HepG2 (cell line): ENCODE measurements around the gene COL8A1. TPM values are rescaled to one million over a fixed set of nuclear protein-coding genes. Genes with fewer than 3 reads are reported as not detected.

Experiments used
- ATAC-seq: fragments of 200-7000 bp; cut with Tn5 transposase; 3 replicates; pipeline ENCODE4 v1.9.1; 2020; ENCODE audit warnings: mild to moderate bottlenecking, moderate library complexity
- BruUV-seq: library from RNA; stranded (reverse); fragments of 400-500 nt; replicated peaks from 2 replicates; lab custom pipeline; 2021; lab: Mats Ljungman, UMichigan
- CTCF ChIA-PET: fragments of 300-600 bp; formaldehyde crosslinking; extraction: SDS; loops from one replicate; lab custom pipeline; 2021; ENCODE audit warnings: low total read pairs, inconsistent platforms, low intra/inter-chr PET ratio; lab: Yijun Ruan, JAX
- POLR2A ChIA-PET: fragments of 350-600 bp; sonication (Branson Sonifier 250); formaldehyde crosslinking; loops from one replicate; lab custom pipeline; 2020; ENCODE audit warnings: antibody characterized with exemption, inconsistent platforms; lab: Yijun Ruan, JAX
- DNase-seq: peaks from one replicate; pipeline ENCODE4 v3.0.0-alpha.2; 2015; ENCODE audit warnings: low spot score
- FAIRE-seq: peaks from 3 replicates; lab custom pipeline; 2011; peaks lifted over from hg19 to GRCh38; lab: Jason Lieb, UNC
- H2AFZ ChIP-seq: one replicate; pipeline ENCODE4 v1.6.1; 2011; ENCODE audit warnings: low read length, inconsistent platforms
- H3K27ac ChIP-seq: fragments of 300-600 bp; 3 replicates; pipeline ENCODE4 v1.8.0; 2011; ENCODE audit warnings: mixed run types, mild to moderate bottlenecking, mixed read lengths, low read length, inconsistent platforms; ENCODE audit not compliant: insufficient read depth; ENCODE audit errors: extremely low read length
- H3K27me3 ChIP-seq, 2 experiments: fragments of 200-600 bp in 1 of 2; 2 replicates in 1 of 2; 3 replicates in 1 of 2; pipeline versions ENCODE4 v1.6.0 to v1.8.0; 2011; ENCODE audit warnings: low read length in 2 of 2, mild to moderate bottlenecking in 2 of 2, moderate library complexity in 2 of 2, inconsistent platforms in 1 of 2; ENCODE audit not compliant: insufficient read depth in 2 of 2, control insufficient read depth in 1 of 2
- H3K36me3 ChIP-seq, 2 experiments: fragments of 200-600 bp in 1 of 2; replicated peaks in 1 of 2; 2 replicates in 1 of 2; 3 replicates in 1 of 2; pipeline versions ENCODE4 v1.5.1 to v1.8.0; 2011; ENCODE audit warnings: low read length in 2 of 2, inconsistent platforms in 1 of 2; ENCODE audit not compliant: insufficient read depth in 2 of 2, control insufficient read depth in 1 of 2
- H3K4me1 ChIP-seq: 2 replicates; pipeline ENCODE4 v1.5.1; 2012; ENCODE audit warnings: low read length, inconsistent platforms; ENCODE audit not compliant: insufficient read depth
- H3K4me2 ChIP-seq: 2 replicates; pipeline ENCODE4 v1.6.0; 2011; ENCODE audit warnings: low read depth, low read length, inconsistent platforms
- H3K4me3 ChIP-seq, 3 experiments: fragments of 200-600 bp in 1 of 3; sonication (generic), shearing (Covaris generic) in 1 of 3; replicated peaks in 1 of 3; 2 replicates each; pipeline ENCODE4 v1.5.1; 2011 to 2016; ENCODE audit warnings: low read length in 3 of 3, inconsistent platforms in 2 of 3, low read depth in 2 of 3, mild to moderate bottlenecking in 2 of 3, control low read depth in 1 of 3, mixed read lengths in 1 of 3; ENCODE audit not compliant: insufficient read depth in 1 of 3
- H3K79me2 ChIP-seq: one replicate; pipeline ENCODE4 v1.6.1; 2011; ENCODE audit warnings: low read length, inconsistent platforms; ENCODE audit not compliant: insufficient read depth
- H3K9ac ChIP-seq: 2 replicates; pipeline ENCODE4 v1.6.0; 2011; ENCODE audit warnings: mild to moderate bottlenecking, low read depth, low read length, inconsistent platforms; ENCODE audit not compliant: insufficient read depth
- H3K9me3 ChIP-seq: 2 replicates; pipeline ENCODE4 v1.5.1; 2012; ENCODE audit warnings: mild to moderate bottlenecking, low read length
- H4K20me1 ChIP-seq: 2 replicates; pipeline ENCODE4 v1.6.0; 2011; ENCODE audit warnings: inconsistent platforms, mild to moderate bottlenecking, low read length, moderate library complexity; ENCODE audit not compliant: insufficient read depth
- ATM ChIP-seq: fragments of 450-650 bp; IDR thresholded peaks from 2 replicates; pipeline ENCODE4 v1.7.1; 2017; ENCODE audit warnings: mild to moderate bottlenecking, borderline replicate concordance
- DMTF1 ChIP-seq: sonication (generic); formaldehyde crosslinking; IDR thresholded peaks from 2 replicates; pipeline ENCODE4 v1.4.0; 2020; ENCODE audit warnings: mild to moderate bottlenecking, missing genetic modification reagents
- HMGA1 ChIP-seq: sonication (generic); formaldehyde crosslinking; conservative IDR thresholded peaks from 2 replicates; pipeline ENCODE4 v1.4.0; 2020; ENCODE audit warnings: missing genetic modification reagents
- PRDM15 ChIP-seq: sonication (generic); formaldehyde crosslinking; IDR thresholded peaks from 2 replicates; pipeline ENCODE4 v1.4.0; 2020; ENCODE audit warnings: missing genetic modification reagents
- RXRA ChIP-seq: sonication (generic); formaldehyde crosslinking; IDR thresholded peaks from 2 replicates; pipeline ENCODE4 v1.5.1; 2020; ENCODE audit warnings: missing genetic modification reagents
- SETDB1 ChIP-seq: sonication (generic); formaldehyde crosslinking; IDR thresholded peaks from 2 replicates; pipeline ENCODE4 v1.5.1; 2020; ENCODE audit warnings: missing genetic modification reagents, mild to moderate bottlenecking, borderline replicate concordance
- ZIK1 ChIP-seq: sonication (generic); formaldehyde crosslinking; IDR thresholded peaks from 2 replicates; pipeline ENCODE4 v1.5.0; 2020; ENCODE audit warnings: mild to moderate bottlenecking, low read depth, missing genetic modification reagents, borderline replicate concordance
- ZNF12 ChIP-seq: sonication (generic); formaldehyde crosslinking; IDR thresholded peaks from 2 replicates; pipeline ENCODE4 v1.5.0; 2020; ENCODE audit warnings: missing genetic modification reagents
- ZNF841 ChIP-seq: sonication (generic); formaldehyde crosslinking; IDR thresholded peaks from 2 replicates; pipeline ENCODE4 v1.8.1; 2023; ENCODE audit warnings: missing genetic modification reagents, borderline replicate concordance
- WGBS: methylation state at CpG from one replicate; pipeline ENCODE4 v1.1.6; 2017; ENCODE audit warnings: low lambda C conversion rate; 5-methylcytosine and 5-hydroxymethylcytosine counted together
- in situ Hi-C: cut with HindIII; loops from 2 replicates; pipeline ENCODE4 v1.10.0; 2017; ENCODE audit warnings: low pct_unique_long_range_greater_than_20kb; ENCODE audit not compliant: extremely low pct_ligation_motif_present
- intact Hi-C: fragments of 100-400 bp; cut with micrococcal nuclease; formaldehyde crosslinking; loops from one replicate; pipeline ENCODE4 v1.10.0; 2022; ENCODE audit not compliant: unreplicated experiment
- polyA plus RNA-seq, 8 experiments: library from polyadenylated mRNA; depleted of rRNA in 3 of 8; stranded (reverse) in 7 of 8; unstranded in 1 of 8; fragments of >200 nt; fragmentation: Illumina TruSeq in 4 of 8; extraction: Trizol in 4 of 8; gene quantifications; 2 replicates each; pipeline versions ENCODE4 v1.2.1 to v1.2.3, GENCODE V29; 2011 to 2016; ENCODE audit warnings: low read depth in 4 of 8, missing spikeins in 1 of 8, mixed read lengths in 1 of 8; ENCODE audit not compliant: insufficient read depth in 1 of 8
- total RNA-seq, 5 experiments: library from RNA; depleted of rRNA; stranded (reverse); fragments of >200 nt; fragmentation: Illumina TruSeq; extraction: Trizol; gene quantifications; 2 replicates each; pipeline ENCODE4 v1.2.3, GENCODE V29; 2016; ENCODE audit warnings: low read depth in 1 of 5
- TF ChIP-seq, protein P1 (sequence below): sonication (generic); formaldehyde crosslinking; IDR thresholded peaks from 2 replicates; pipeline ENCODE4 v1.4.0; 2020; ENCODE audit warnings: low read depth, mild to moderate bottlenecking, missing genetic modification reagents
- TF ChIP-seq, protein P2 (sequence below): sonication (generic); formaldehyde crosslinking; IDR thresholded peaks from 2 replicates; pipeline ENCODE4 v1.8.0; 2022; ENCODE audit warnings: mild to moderate bottlenecking, missing genetic modification reagents, moderate library complexity
- TF ChIP-seq, protein P3 (sequence below): sonication (generic); formaldehyde crosslinking; IDR thresholded peaks from 2 replicates; pipeline ENCODE4 v1.4.0; 2020; ENCODE audit warnings: missing genetic modification reagents, borderline replicate concordance

Gene COL8A1
- total and polyA plus RNA-seq, 2 of the 13 experiments (the other 11 are each of a cell fraction or from before 2014, with no cell fraction given) = not detected

DNA sequence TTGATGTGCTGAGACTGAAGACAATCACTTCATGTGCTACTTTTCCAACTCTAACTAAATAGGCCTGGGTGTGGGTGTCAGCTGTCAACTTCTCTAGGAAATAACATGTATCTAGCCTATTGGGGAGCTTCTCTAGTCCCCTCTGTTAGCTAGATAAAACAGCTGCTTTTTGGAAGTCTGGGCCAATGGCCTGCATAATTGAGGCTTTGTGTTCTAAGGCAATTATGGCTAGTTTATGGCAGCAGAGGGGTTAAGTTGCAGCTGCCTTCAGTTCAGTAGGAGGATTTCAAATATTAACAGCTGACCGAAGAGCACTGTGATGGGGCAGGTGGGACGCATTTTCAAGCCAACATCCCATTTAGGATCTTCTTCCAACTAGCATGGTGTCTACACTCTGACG is 6.4 kb downstream of the COL8A1 start:
- Histone ChIP-seq H3K27ac (no peak overlapping the region), H3K4me1 (no peaks in the 10 kb centered on the region), H2AFZ (no peak overlapping the region), H3K79me2 (no peaks in the 10 kb centered on the region), H3K9me3 (no peaks in the 10 kb centered on the region), H3K4me2 (no peak overlapping the region), H3K9ac (no peak overlapping the region), H3K36me3 (no peaks in the 10 kb centered on the region), H3K4me3 (no peak overlapping the region), H3K27me3 (no peaks in the 10 kb centered on the region; a peak in 2 of 5 replicates), H4K20me1 (no peaks in the 10 kb centered on the region)
- intact Hi-C loops (loop anchor here (1.0 to 2.0 kb wide), 3 partner anchors 42 to 145 kb away; no protein-coding TSS in a partner anchor), in situ Hi-C loops (loop anchor here (10.0 kb wide), 1 partner anchor 110 kb away; no protein-coding TSS in a partner anchor)
- CTCF ChIA-PET = interaction anchor here (1.3 to 1.5 kb wide), 3 partner anchors 41 to 109 kb away, joined by 3 to 10 read pairs (median 5); no protein-coding TSS in a partner anchor
- ATAC-seq (no peak), DNase-seq (no peak), FAIRE-seq (no peak)
- POLR2A ChIA-PET = no interaction called here
- 46% methylated on average over 3 of the region's 3 CpGs for WGBS
- BruUV-seq = no TSS peak
- TF ChIP-seq PRDM15 (CRISPR knock-in tag) (no peak), ATM (no peak), ZNF12 (CRISPR knock-in tag) (no peak), ZNF841 (CRISPR knock-in tag) (no peak), SETDB1 (CRISPR knock-in tag) (no peak), HMGA1 (no peak), ZIK1 (CRISPR knock-in tag) (no peak), RXRA (CRISPR knock-in tag) (no peak), DMTF1 (CRISPR knock-in tag) (no peak)
- TF ChIP-seq, protein P1, sequence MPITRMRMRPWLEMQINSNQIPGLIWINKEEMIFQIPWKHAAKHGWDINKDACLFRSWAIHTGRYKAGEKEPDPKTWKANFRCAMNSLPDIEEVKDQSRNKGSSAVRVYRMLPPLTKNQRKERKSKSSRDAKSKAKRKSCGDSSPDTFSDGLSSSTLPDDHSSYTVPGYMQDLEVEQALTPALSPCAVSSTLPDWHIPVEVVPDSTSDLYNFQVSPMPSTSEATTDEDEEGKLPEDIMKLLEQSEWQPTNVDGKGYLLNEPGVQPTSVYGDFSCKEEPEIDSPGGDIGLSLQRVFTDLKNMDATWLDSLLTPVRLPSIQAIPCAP (CRISPR knock-in tag) = no peak
- TF ChIP-seq, protein P2, sequence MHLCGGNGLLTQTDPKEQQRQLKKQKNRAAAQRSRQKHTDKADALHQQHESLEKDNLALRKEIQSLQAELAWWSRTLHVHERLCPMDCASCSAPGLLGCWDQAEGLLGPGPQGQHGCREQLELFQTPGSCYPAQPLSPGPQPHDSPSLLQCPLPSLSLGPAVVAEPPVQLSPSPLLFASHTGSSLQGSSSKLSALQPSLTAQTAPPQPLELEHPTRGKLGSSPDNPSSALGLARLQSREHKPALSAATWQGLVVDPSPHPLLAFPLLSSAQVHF = no peak
- TF ChIP-seq, protein P3, sequence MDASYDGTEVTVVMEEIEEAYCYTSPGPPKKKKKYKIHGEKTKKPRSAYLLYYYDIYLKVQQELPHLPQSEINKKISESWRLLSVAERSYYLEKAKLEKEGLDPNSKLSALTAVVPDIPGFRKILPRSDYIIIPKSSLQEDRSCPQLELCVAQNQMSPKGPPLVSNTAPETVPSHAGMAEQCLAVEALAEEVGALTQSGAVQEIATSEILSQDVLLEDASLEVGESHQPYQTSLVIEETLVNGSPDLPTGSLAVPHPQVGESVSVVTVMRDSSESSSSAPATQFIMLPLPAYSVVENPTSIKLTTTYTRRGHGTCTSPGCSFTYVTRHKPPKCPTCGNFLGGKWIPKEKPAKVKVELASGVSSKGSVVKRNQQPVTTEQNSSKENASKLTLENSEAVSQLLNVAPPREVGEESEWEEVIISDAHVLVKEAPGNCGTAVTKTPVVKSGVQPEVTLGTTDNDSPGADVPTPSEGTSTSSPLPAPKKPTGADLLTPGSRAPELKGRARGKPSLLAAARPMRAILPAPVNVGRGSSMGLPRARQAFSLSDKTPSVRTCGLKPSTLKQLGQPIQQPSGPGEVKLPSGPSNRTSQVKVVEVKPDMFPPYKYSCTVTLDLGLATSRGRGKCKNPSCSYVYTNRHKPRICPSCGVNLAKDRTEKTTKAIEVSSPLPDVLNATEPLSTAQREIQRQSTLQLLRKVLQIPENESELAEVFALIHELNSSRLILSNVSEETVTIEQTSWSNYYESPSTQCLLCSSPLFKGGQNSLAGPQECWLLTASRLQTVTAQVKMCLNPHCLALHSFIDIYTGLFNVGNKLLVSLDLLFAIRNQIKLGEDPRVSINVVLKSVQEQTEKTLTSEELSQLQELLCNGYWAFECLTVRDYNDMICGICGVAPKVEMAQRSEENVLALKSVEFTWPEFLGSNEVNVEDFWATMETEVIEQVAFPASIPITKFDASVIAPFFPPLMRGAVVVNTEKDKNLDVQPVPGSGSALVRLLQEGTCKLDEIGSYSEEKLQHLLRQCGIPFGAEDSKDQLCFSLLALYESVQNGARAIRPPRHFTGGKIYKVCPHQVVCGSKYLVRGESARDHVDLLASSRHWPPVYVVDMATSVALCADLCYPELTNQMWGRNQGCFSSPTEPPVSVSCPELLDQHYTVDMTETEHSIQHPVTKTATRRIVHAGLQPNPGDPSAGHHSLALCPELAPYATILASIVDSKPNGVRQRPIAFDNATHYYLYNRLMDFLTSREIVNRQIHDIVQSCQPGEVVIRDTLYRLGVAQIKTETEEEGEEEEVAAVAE (CRISPR knock-in tag) = no peak
